Tibial nerve (tissue), 4 donors: ENCODE results near the gene RAPSN.

Experiments
- CTCF ChIP-seq, 5 experiments: fragments of 200-600 bp in 3 of 5; fragments of 450-650 bp in 2 of 5; sonication (generic) in 3 of 5; IDR thresholded peaks; one replicate each; pipeline ENCODE4 v1.5.1; 2016 to 2019; ENCODE audit warnings: antibody characterized with exemption in 5 of 5, mild to moderate bottlenecking in 3 of 5, moderate library complexity in 2 of 5
- EP300 ChIP-seq, 2 donors: sonication (generic); formaldehyde crosslinking; IDR thresholded peaks; one replicate each; pipeline ENCODE4 v1.6.1; 2017; ENCODE audit warnings: antibody characterized with exemption in 2 of 2, mild to moderate bottlenecking in 1 of 2
- POLR2A ChIP-seq, 2 donors: fragments of 450-650 bp; IDR thresholded peaks; one replicate each; pipeline ENCODE4 v1.6.1; 2017; ENCODE audit warnings: antibody characterized with exemption in 2 of 2, mild to moderate bottlenecking in 2 of 2, moderate library complexity in 2 of 2

GRCh38 chr11:47413908-47414684 lies 34.8 kb downstream of the RAPSN start:
- no peak for TF ChIP-seq CTCF (IDR thresholded peaks at IDR 0.05)
- no peak for TF ChIP-seq POLR2A (IDR thresholded peaks at IDR 0.05)
- no peak for TF ChIP-seq EP300 (IDR thresholded peaks at IDR 0.05)
